ENCODE data around the gene TMEM121B.

DNA sequence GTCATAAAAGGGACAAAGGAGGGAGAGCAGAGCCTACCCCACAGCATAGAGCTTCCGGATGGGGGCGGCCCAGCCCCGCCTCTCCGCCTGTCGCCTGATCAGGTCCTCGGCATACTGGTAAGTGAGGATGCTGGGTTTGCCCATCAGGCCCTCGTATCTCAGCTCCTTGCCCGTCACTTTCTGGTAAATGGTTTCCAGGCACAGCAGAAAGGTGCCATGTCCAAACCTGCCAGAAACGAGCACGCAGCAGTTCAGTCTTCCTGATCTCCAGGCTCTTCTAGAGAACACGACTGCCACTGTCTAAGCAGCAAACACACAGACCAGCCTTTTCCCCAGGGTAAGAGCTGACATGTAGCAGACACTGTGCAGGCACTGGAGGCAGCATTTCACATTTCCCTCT, 17.4 kb upstream of the TMEM121B start:
- TF ChIP-seq, protein P1, sequence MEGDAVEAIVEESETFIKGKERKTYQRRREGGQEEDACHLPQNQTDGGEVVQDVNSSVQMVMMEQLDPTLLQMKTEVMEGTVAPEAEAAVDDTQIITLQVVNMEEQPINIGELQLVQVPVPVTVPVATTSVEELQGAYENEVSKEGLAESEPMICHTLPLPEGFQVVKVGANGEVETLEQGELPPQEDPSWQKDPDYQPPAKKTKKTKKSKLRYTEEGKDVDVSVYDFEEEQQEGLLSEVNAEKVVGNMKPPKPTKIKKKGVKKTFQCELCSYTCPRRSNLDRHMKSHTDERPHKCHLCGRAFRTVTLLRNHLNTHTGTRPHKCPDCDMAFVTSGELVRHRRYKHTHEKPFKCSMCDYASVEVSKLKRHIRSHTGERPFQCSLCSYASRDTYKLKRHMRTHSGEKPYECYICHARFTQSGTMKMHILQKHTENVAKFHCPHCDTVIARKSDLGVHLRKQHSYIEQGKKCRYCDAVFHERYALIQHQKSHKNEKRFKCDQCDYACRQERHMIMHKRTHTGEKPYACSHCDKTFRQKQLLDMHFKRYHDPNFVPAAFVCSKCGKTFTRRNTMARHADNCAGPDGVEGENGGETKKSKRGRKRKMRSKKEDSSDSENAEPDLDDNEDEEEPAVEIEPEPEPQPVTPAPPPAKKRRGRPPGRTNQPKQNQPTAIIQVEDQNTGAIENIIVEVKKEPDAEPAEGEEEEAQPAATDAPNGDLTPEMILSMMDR (IDR thresholded peaks at IDR 0.05), result no peak
- TF ChIP-seq EP300 (IDR thresholded peaks at IDR 0.05) (no peak), POLR2A (IDR thresholded peaks at IDR 0.05) (no peak), POLR2AphosphoS5 (IDR thresholded peaks at IDR 0.05) (no peak)

Data from suprapubic skin (tissue), 4 donors.